Kidney (tissue), 14 donors: ENCODE data around the gene DCX. TPM values are rescaled to one million over a fixed set of nuclear protein-coding genes. Genes with fewer than 3 reads are reported as not detected.

Source experiments
- DNase-seq, 5 donors: peaks; one replicate each; pipeline ENCODE4 v3.0.0-alpha.2; 2013 to 2020
- FAIRE-seq: peaks from 2 replicates; lab custom pipeline; 2012; peaks lifted over from hg19 to GRCh38; lab: Jason Lieb, UNC
- H3K27ac ChIP-seq, 2 donors: one replicate each; pipeline ENCODE4 v1.7.0; 2013; ENCODE audit warnings: low read depth in 2 of 2, low read length in 2 of 2, inconsistent platforms in 1 of 2
- H3K27me3 ChIP-seq: one replicate; pipeline ENCODE4 v1.7.1; 2013; ENCODE audit warnings: low read length, inconsistent platforms; ENCODE audit not compliant: control insufficient read depth, insufficient read depth
- H3K36me3 ChIP-seq, 3 donors: one replicate each; pipeline versions ENCODE4 v1.7.0 to v1.7.1; 2013; ENCODE audit warnings: low read length in 3 of 3, control low read depth in 1 of 3, inconsistent platforms in 1 of 3; ENCODE audit not compliant: insufficient read depth in 3 of 3, control insufficient read depth in 2 of 3
- H3K4me1 ChIP-seq, 3 donors: one replicate each; pipeline versions ENCODE4 v1.7.0 to v1.7.1; 2013; ENCODE audit warnings: low read length in 3 of 3, inconsistent platforms in 1 of 3, low read depth in 1 of 3; ENCODE audit not compliant: control insufficient read depth in 2 of 3, insufficient read depth in 2 of 3
- H3K4me3 ChIP-seq, 3 donors: one replicate each; pipeline versions ENCODE4 v1.7.0 to v1.8.1; 2013; ENCODE audit warnings: low read length in 3 of 3, control low read depth in 1 of 3, inconsistent platforms in 1 of 3
- H3K9ac ChIP-seq, 3 donors: one replicate each; pipeline versions ENCODE4 v1.7.0 to v1.7.1; 2013; ENCODE audit warnings: low read length in 3 of 3, control low read depth in 1 of 3, inconsistent platforms in 1 of 3
- H3K9me3 ChIP-seq, 3 donors: one replicate each; pipeline versions ENCODE4 v1.7.0 to v1.7.1; 2013; ENCODE audit warnings: low read length in 3 of 3, control low read depth in 1 of 3, inconsistent platforms in 1 of 3; ENCODE audit not compliant: control insufficient read depth in 2 of 3, insufficient read depth in 1 of 3
- intact Hi-C: fragments of 100-400 bp; cut with DNase I; formaldehyde crosslinking; loops from one replicate; pipeline ENCODE4 v1.11.1; 2022
- polyA plus RNA-seq: library from polyadenylated mRNA; stranded (reverse); fragments of 350-450 nt; fragmentation: Illumina TruSeq; extraction: RNeasy Lipid Tissue Mini Kit (QIAGEN cat#74804); gene quantifications from one replicate; pipeline ENCODE4 v1.2.3, GENCODE V29; 2014; ENCODE audit warnings: low read depth, low replicate concordance; ENCODE audit not compliant: insufficient read depth
- total RNA-seq: library from RNA; stranded (reverse); fragmentation: NEBNext Ultra II Directional; extraction: Animal tissue kit (Norgen Biotek cat#: 25700); gene quantifications from one replicate; pipeline ENCODE4 v1.2.1, GENCODE V29; 2021
- TF ChIP-seq, protein P1 (sequence below): IDR thresholded peaks from 3 replicates; pipeline ENCODE4 v1.5.1; 2012; ENCODE audit warnings: mild to moderate bottlenecking, moderate library complexity, borderline replicate concordance; ENCODE audit not compliant: insufficient read depth; ENCODE audit errors: extremely low read depth
- donor health status: control.
- donor health status: control.
- donor health status: control.
- donor health status: control.
- donor health status: control.
- donor health status: DM: yes; HTN: yes; CAD: no.
- donor health status: Normal renal cell carcinoma (clear cell type).

DCX gene
- total and polyA plus RNA-seq, 2 donors from 2014 or later, result 0.09 TPM; not detected in 1

DNA sequence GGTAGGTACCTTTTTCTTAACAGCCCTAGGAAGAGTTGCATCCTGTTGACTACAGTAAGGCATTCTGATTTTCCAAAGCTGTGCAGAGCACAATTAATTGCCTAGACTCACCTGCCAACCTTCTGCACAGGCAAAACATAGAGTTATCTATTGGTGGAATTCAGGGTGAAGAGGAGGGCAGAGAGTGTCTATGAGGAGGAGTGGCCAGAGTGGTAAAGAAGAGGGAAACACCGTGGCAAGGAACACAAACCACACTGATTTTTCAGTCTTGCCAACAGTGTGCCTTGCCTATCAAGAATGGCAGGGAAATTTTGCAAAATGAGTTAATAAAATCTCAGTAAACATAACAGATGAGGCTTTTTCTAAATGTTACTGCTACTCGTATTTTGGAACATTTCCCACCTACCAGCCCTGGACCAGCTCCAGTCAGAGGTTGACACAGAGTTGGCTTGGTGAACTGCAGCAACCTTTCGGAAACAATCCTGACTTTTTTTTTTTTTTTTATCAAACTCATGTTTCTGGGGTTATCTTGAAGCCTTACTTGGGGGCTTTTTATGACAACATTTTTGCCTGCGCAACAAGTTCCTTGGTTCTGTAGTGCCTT lies 73.8 kb downstream of the DCX start:
- Histone ChIP-seq H3K4me1 (no peaks in the 10 kb centered on the region), H3K9ac (no peak overlapping the region), H3K4me3 (no peak overlapping the region), H3K27me3 (peaks cover 2% of the 10 kb centered on the region), H3K27ac (no peak overlapping the region), H3K36me3 (no peaks in the 10 kb centered on the region), H3K9me3 (no peaks in the 10 kb centered on the region)
- TF ChIP-seq, protein P1, sequence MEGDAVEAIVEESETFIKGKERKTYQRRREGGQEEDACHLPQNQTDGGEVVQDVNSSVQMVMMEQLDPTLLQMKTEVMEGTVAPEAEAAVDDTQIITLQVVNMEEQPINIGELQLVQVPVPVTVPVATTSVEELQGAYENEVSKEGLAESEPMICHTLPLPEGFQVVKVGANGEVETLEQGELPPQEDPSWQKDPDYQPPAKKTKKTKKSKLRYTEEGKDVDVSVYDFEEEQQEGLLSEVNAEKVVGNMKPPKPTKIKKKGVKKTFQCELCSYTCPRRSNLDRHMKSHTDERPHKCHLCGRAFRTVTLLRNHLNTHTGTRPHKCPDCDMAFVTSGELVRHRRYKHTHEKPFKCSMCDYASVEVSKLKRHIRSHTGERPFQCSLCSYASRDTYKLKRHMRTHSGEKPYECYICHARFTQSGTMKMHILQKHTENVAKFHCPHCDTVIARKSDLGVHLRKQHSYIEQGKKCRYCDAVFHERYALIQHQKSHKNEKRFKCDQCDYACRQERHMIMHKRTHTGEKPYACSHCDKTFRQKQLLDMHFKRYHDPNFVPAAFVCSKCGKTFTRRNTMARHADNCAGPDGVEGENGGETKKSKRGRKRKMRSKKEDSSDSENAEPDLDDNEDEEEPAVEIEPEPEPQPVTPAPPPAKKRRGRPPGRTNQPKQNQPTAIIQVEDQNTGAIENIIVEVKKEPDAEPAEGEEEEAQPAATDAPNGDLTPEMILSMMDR, result no peak
- DNase-seq, result no peak
- no peak for FAIRE-seq
- intact Hi-C loops, result no loop called here

GRCh38 chrX:111337067-111337637 lies 74.8 kb downstream of the DCX start:
- intact Hi-C loops, result no loop called here
- no peaks in the 10 kb centered on the region for H3K9me3 ChIP-seq
- no peak overlapping the region for H3K4me3 ChIP-seq
- FAIRE-seq, result no peak
- H3K4me1 ChIP-seq, result no peaks in the 10 kb centered on the region
- DNase-seq, result no peak
- H3K9ac ChIP-seq, result no peak overlapping the region
- H3K36me3 ChIP-seq, result no peaks in the 10 kb centered on the region
- TF ChIP-seq, protein P1, result no peak
- H3K27me3 ChIP-seq, result peaks cover 2% of the 10 kb centered on the region
- H3K27ac ChIP-seq, result no peak overlapping the region

DNA sequence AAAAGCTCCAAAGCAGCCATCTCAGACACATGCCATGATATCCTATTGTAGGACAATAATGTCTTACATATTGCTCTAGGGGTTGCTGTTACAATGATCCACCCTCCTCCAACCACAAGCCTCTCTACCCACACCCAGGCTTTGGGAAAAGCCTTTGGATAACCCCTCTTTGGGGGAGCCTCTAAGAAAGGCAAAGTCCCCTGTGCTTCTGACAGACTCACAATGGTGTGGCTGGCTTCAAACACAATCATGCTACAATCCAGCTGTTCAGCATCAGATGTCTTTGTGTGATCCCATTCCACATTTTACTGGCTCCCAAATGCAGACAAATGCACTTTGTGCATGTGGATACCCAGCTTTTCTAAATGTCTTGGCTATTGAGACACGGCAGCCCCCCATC lies 75.9 kb downstream of the DCX start:
- Histone ChIP-seq H3K9me3 (no peaks in the 10 kb centered on the region), H3K36me3 (no peaks in the 10 kb centered on the region), H3K4me1 (no peaks in the 10 kb centered on the region), H3K27me3 (peaks cover 2% of the 10 kb centered on the region), H3K27ac (no peak overlapping the region), H3K4me3 (no peak overlapping the region), H3K9ac (no peak overlapping the region)
- TF ChIP-seq, protein P1, result no peak
- DNase-seq (no peak), FAIRE-seq (no peak)
- intact Hi-C loops, result no loop called here

- FAIRE-seq (no peak), DNase-seq (no peak)
- no peak overlapping the region for H3K4me3 ChIP-seq
- TF ChIP-seq, protein P1, result no peak
- no peaks in the 10 kb centered on the region for H3K36me3 ChIP-seq
- H3K9ac ChIP-seq, result no peak overlapping the region
- peaks cover 2% of the 10 kb centered on the region for H3K27me3 ChIP-seq
- H3K9me3 ChIP-seq, result no peaks in the 10 kb centered on the region
- no peaks in the 10 kb centered on the region for H3K4me1 ChIP-seq
- H3K27ac ChIP-seq, result no peak overlapping the region
- intact Hi-C loops, result no loop called here
These were observed 82.6 kb downstream of the DCX start for GRCh38 chrX:111329370-111329769.
